CD4-positive, CD25-positive, alpha-beta regulatory T cell (primary cell): ENCODE results near the gene MEIG1. TPM values are rescaled to one million over a fixed set of nuclear protein-coding genes. Genes with fewer than 3 reads are reported as not detected.
"Not testable (repeated sequence)": the region's sequence is repeated elsewhere in the genome, so short reads cannot be mapped to it uniquely, and the experiment has no call there.

Experiments used
- ATAC-seq, 2 donors: fragments of 150-1000 bp; cut with Tn5 transposase; one replicate each; pipeline ENCODE4 v1.10.0; 2021; ENCODE audit warnings: low read depth in 2 of 2, moderate number of reproducible peaks in 2 of 2, moderate library complexity in 1 of 2
- DNase-seq, 3 donors: peaks; one replicate each; pipeline versions ENCODE4 v3.0.0 to v3.0.0-alpha.2; 2012 to 2022; ENCODE audit warnings: mixed read lengths in 1 of 3
- H3K27ac ChIP-seq: one replicate; pipeline ENCODE4 v1.7.0; 2013; ENCODE audit warnings: mild to moderate bottlenecking, low read length; ENCODE audit not compliant: insufficient read depth, poor library complexity, severe bottlenecking
- H3K27me3 ChIP-seq: one replicate; pipeline ENCODE4 v1.7.0; 2013; ENCODE audit warnings: low read length; ENCODE audit not compliant: control insufficient read depth, insufficient read depth
- H3K36me3 ChIP-seq: one replicate; pipeline ENCODE4 v1.7.0; 2013; ENCODE audit warnings: mild to moderate bottlenecking, low read length, moderate library complexity; ENCODE audit not compliant: control insufficient read depth, insufficient read depth
- H3K4me1 ChIP-seq: 2 replicates; pipeline ENCODE4 v1.7.0; 2013; ENCODE audit warnings: mild to moderate bottlenecking, low read length; ENCODE audit not compliant: insufficient read depth, control insufficient read depth, poor library complexity, severe bottlenecking
- H3K4me3 ChIP-seq: one replicate; pipeline ENCODE4 v1.7.0; 2013; ENCODE audit warnings: low read depth, mild to moderate bottlenecking, low read length, moderate library complexity
- H3K9me3 ChIP-seq, 2 experiments: 1 replicate in 1 of 2; 2 replicates in 1 of 2; pipeline ENCODE4 v1.7.0; 2013; ENCODE audit warnings: low read length in 2 of 2, mild to moderate bottlenecking in 1 of 2, moderate library complexity in 1 of 2; ENCODE audit not compliant: control insufficient read depth in 2 of 2
- H3K27ac Mint-ChIP-seq, 3 donors: one replicate each; pipeline ENCODE4 v1.8.0; 2020 to 2022; ENCODE audit warnings: mild to moderate bottlenecking in 3 of 3, mixed read lengths in 3 of 3, moderate library complexity in 2 of 3
- H3K27me3 Mint-ChIP-seq: one replicate; pipeline ENCODE4 v1.8.0; 2022; ENCODE audit warnings: mild to moderate bottlenecking, mixed read lengths
- H3K36me3 Mint-ChIP-seq: one replicate; pipeline ENCODE4 v1.8.0; 2020; ENCODE audit warnings: mixed read lengths
- H3K4me1 Mint-ChIP-seq, 4 donors: one replicate each; pipeline ENCODE4 v1.8.0; 2020 to 2022; ENCODE audit warnings: mixed read lengths in 4 of 4, mild to moderate bottlenecking in 1 of 4
- H3K4me3 Mint-ChIP-seq, 4 donors: one replicate each; pipeline ENCODE4 v1.8.0; 2020 to 2022; ENCODE audit warnings: mild to moderate bottlenecking in 4 of 4, mixed read lengths in 4 of 4, moderate library complexity in 3 of 4
- H3K9me3 Mint-ChIP-seq, 7 donors: one replicate each; pipeline ENCODE4 v1.8.0; 2020 to 2022; ENCODE audit warnings: mixed read lengths in 7 of 7, mild to moderate bottlenecking in 3 of 7, moderate library complexity in 2 of 7
- polyA plus RNA-seq, 4 donors: library from polyadenylated mRNA; unstranded; fragments of 300-500 nt; fragmentation: Illumina TruSeq; gene quantifications; one replicate each; pipeline ENCODE4 v1.2.3, GENCODE V29; 2021
- total RNA-seq: library from RNA; stranded (reverse); gene quantifications from one replicate; pipeline ENCODE4 v1.2.3, GENCODE V29; 2022

Gene MEIG1
- total and polyA plus RNA-seq, 5 donors from 2014 or later: 0.83 to 1.7 (median 1.5) TPM; not detected in 1

GRCh38 chr10:14925268-14925667 is 33.9 kb upstream of the MEIG1 start:
- Histone ChIP-seq H3K36me3 (peaks cover 77% of the 10 kb centered on the region), H3K4me3 (no peak overlapping the region), H3K9me3 (no peaks in the 10 kb centered on the region), H3K4me1 (no peaks in the 10 kb centered on the region), H3K27ac (no peak overlapping the region), H3K27me3 (no peaks in the 10 kb centered on the region)
- no peak for DNase-seq
- H3K27ac Mint-ChIP-seq: no peak overlapping the region
- no peak overlapping the region for H3K4me3 Mint-ChIP-seq
- H3K9me3 Mint-ChIP-seq: peaks cover 0 to 2% (median 0%) of the 10 kb centered on the region in 7 donors
- H3K4me1 Mint-ChIP-seq: peaks cover 2 to 12% (median 6%) of the 10 kb centered on the region in 4 donors
- no peak for ATAC-seq
- peaks cover 57% of the 10 kb centered on the region for H3K36me3 Mint-ChIP-seq
- H3K27me3 Mint-ChIP-seq: no peaks in the 10 kb centered on the region

GRCh38 chr10:14926061-14926470 is 33.1 kb upstream of the MEIG1 start:
- H3K9me3 Mint-ChIP-seq: peaks cover 0 to 2% (median 0%) of the 10 kb centered on the region in 7 donors
- Histone ChIP-seq H3K36me3 (peaks cover 82% of the 10 kb centered on the region), H3K27ac (no peak overlapping the region), H3K4me1 (no peaks in the 10 kb centered on the region), H3K27me3 (no peaks in the 10 kb centered on the region), H3K9me3 (no peaks in the 10 kb centered on the region), H3K4me3 (no peak overlapping the region)
- H3K27ac Mint-ChIP-seq: peak overlapping the region in 1 of 3 donors; percentile 65
- DNase-seq (no peak), ATAC-seq (no peak)
- peaks cover 2 to 12% (median 5%) of the 10 kb centered on the region in 4 donors for H3K4me1 Mint-ChIP-seq
- H3K27me3 Mint-ChIP-seq: no peaks in the 10 kb centered on the region
- peaks cover 53% of the 10 kb centered on the region for H3K36me3 Mint-ChIP-seq
- H3K4me3 Mint-ChIP-seq: no peak overlapping the region

- Mint-ChIP-seq H3K36me3 (peaks cover 50% of the 10 kb centered on the region), H3K4me3 (no peak overlapping the region), H3K9me3 (peaks cover 0 to 2% (median 0%) of the 10 kb centered on the region in 7 donors), H3K27ac (peak overlapping the region in 1 of 3 donors; percentile 77), H3K4me1 (peaks cover 2 to 12% (median 5%) of the 10 kb centered on the region in 4 donors), H3K27me3 (no peaks in the 10 kb centered on the region)
- Histone ChIP-seq H3K9me3 (no peaks in the 10 kb centered on the region), H3K36me3 (peaks cover 81% of the 10 kb centered on the region), H3K27ac (no peak overlapping the region), H3K4me1 (no peaks in the 10 kb centered on the region), H3K27me3 (no peaks in the 10 kb centered on the region), H3K4me3 (no peak overlapping the region)
- ATAC-seq (peak in 1 of 2 donors; percentile 42), DNase-seq (no peak)
These were observed 32.3 kb upstream of the MEIG1 start for GRCh38 chr10:14926722-14927416.

GRCh38 chr10:14930610-14931009 is 28.6 kb upstream of the MEIG1 start:
- Mint-ChIP-seq H3K27ac (no peak overlapping the region), H3K4me3 (no peak overlapping the region), H3K4me1 (peaks cover 0 to 12% (median 5%) of the 10 kb centered on the region in 4 donors), H3K9me3 (no peaks in the 10 kb centered on the region), H3K27me3 (no peaks in the 10 kb centered on the region), H3K36me3 (peaks cover 46% of the 10 kb centered on the region)
- H3K36me3 ChIP-seq: peaks cover 84% of the 10 kb centered on the region
- no peaks in the 10 kb centered on the region for H3K27me3 ChIP-seq
- no peak for ATAC-seq
- DNase-seq: no peak
- H3K9me3 ChIP-seq: no peaks in the 10 kb centered on the region
- H3K4me3 ChIP-seq: no peak overlapping the region
- H3K27ac ChIP-seq: no peak overlapping the region
- no peaks in the 10 kb centered on the region for H3K4me1 ChIP-seq

- peak overlapping the region in 1 of 3 donors; percentile 44 for H3K27ac Mint-ChIP-seq
- no peaks in the 10 kb centered on the region for H3K9me3 Mint-ChIP-seq
- no peaks in the 10 kb centered on the region for H3K9me3 ChIP-seq
- ATAC-seq (no peak), DNase-seq (no peak)
- no peak overlapping the region for H3K27ac ChIP-seq
- H3K4me3 Mint-ChIP-seq: no peak overlapping the region
- H3K4me1 Mint-ChIP-seq: peaks cover 3 to 8% (median 5%) of the 10 kb centered on the region in 4 donors
- peaks cover 56% of the 10 kb centered on the region for H3K36me3 ChIP-seq
- no peaks in the 10 kb centered on the region for H3K27me3 Mint-ChIP-seq
- H3K4me1 ChIP-seq: no peaks in the 10 kb centered on the region
- H3K36me3 Mint-ChIP-seq: peaks cover 35% of the 10 kb centered on the region
- no peak overlapping the region for H3K4me3 ChIP-seq
- no peaks in the 10 kb centered on the region for H3K27me3 ChIP-seq
These were observed 22.6 kb upstream of the MEIG1 start for GRCh38 chr10:14936584-14936983.

GRCh38 chr10:14938971-14939370 is 20.2 kb upstream of the MEIG1 start:
- not testable (repeated sequence) for H3K4me3 ChIP-seq, H3K27me3 Mint-ChIP-seq, H3K27me3 ChIP-seq, H3K27ac ChIP-seq, H3K9me3 Mint-ChIP-seq, ATAC-seq, DNase-seq, H3K4me3 Mint-ChIP-seq, H3K9me3 ChIP-seq, H3K4me1 ChIP-seq
- peaks cover 3 to 19% (median 8%) of the 10 kb centered on the region in 4 donors for H3K4me1 Mint-ChIP-seq
- peak overlapping the region in 1 of 3 donors; percentile 31 for H3K27ac Mint-ChIP-seq
- peaks cover 47% of the 10 kb centered on the region for H3K36me3 ChIP-seq
- peaks cover 26% of the 10 kb centered on the region for H3K36me3 Mint-ChIP-seq

- peaks cover 43% of the 10 kb centered on the region for H3K36me3 ChIP-seq
- not testable (repeated sequence) for H3K27me3 Mint-ChIP-seq, ATAC-seq, H3K27ac ChIP-seq, H3K4me3 ChIP-seq, H3K9me3 Mint-ChIP-seq, H3K27me3 ChIP-seq, DNase-seq, H3K9me3 ChIP-seq, H3K4me1 ChIP-seq, H3K4me3 Mint-ChIP-seq
- peaks cover 0 to 25% (median 7%) of the 10 kb centered on the region in 4 donors for H3K4me1 Mint-ChIP-seq
- H3K36me3 Mint-ChIP-seq: peaks cover 28% of the 10 kb centered on the region
- peak overlapping the region; percentile 54 to 82 (median 78) for H3K27ac Mint-ChIP-seq
These were observed 16.8 kb upstream of the MEIG1 start for GRCh38 chr10:14942147-14942949.
